Measurements from ENCODE around the gene BTG4.

Gene BTG4

GRCh38 chr11:111454561-111455192 is 57.5 kb downstream of the BTG4 start:
- no peaks in the 10 kb centered on the region for H3K36me3 ChIP-seq (replicated peaks; ENCODE audit: low read depth, low read length)
- no peak for TF ChIP-seq EZH2phosphoT487 (IDR thresholded peaks at IDR 0.05; ENCODE audit: low read depth)
- peak; percentile 47; the same call in 1 of the 2 replicates for TF ChIP-seq CTCF (IDR thresholded peaks at IDR 0.05; ENCODE audit: low read depth, low read length)
- H3K27ac ChIP-seq (ENCODE audit: low read length) = no peak overlapping the region
- H4K20me1 ChIP-seq (ENCODE audit: insufficient read depth, low read length) = no peaks in the 10 kb centered on the region
- H3K4me3 ChIP-seq (ENCODE audit: low read length) = peak overlapping the region; percentile 56
- peak overlapping the region; percentile 12; the same call in 1 of the 2 replicates for H3K9ac ChIP-seq (ENCODE audit: low read length)
- no peaks in the 10 kb centered on the region for H3K9me3 ChIP-seq (ENCODE audit: insufficient read depth, low read length)
- H3K27me3 ChIP-seq (ENCODE audit: low read depth, low read length) = peaks cover 32% of the 10 kb centered on the region
- peak overlapping the region; percentile 92 for H2AFZ ChIP-seq (ENCODE audit: low read depth, low read length)
- H3K79me2 ChIP-seq (ENCODE audit: low read length) = no peaks in the 10 kb centered on the region
- H3K4me1 ChIP-seq (ENCODE audit: low read length) = peaks cover 20% of the 10 kb centered on the region
- peak overlapping the region; percentile 78 for H3K4me2 ChIP-seq (ENCODE audit: low read length)

DNA sequence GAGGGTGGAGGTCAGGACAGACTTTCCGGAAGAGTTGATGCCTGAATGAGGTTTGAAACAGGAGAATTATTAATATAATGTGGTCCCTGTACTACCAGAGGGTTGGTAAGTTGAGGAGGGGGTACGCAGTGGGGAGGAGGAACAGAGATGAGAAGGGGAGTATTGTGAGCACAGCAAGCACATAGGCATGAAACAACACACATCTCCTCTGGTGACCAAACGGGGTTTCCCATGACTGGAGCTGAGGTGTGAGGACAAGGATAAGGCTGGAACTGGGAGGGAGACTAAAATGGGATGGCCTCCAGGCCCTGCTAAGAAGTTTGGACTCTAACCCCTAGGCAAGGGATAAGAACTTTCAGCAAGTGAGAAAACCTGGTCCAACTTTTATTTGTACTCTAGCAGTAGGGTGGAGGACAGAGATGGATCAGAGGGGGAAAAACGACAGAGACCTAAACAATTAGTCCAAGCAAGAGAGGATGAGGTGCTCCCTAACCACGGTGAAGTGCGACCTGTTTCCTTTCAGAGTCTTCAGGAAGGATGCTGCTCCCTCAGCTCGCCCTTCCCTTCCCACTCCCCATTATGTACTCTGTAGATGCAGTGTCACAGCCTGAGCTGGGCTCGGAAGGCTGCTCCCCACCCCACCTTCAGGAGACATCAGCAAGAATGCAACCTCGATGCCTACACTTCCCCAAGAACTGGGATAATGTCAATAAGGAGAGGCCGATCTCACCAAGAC is 59.2 kb downstream of the BTG4 start:
- Histone ChIP-seq H3K27me3 (ENCODE audit: low read depth, low read length) (peaks cover 32% of the 10 kb centered on the region), H3K4me1 (ENCODE audit: low read length) (peaks cover 23% of the 10 kb centered on the region), H3K9me3 (ENCODE audit: insufficient read depth, low read length) (no peaks in the 10 kb centered on the region), H3K9ac (ENCODE audit: low read length) (no peak overlapping the region), H3K79me2 (ENCODE audit: low read length) (no peaks in the 10 kb centered on the region), H4K20me1 (ENCODE audit: insufficient read depth, low read length) (no peaks in the 10 kb centered on the region), H3K36me3 (replicated peaks; ENCODE audit: low read depth, low read length) (no peaks in the 10 kb centered on the region), H2AFZ (ENCODE audit: low read depth, low read length) (no peak overlapping the region), H3K4me3 (ENCODE audit: low read length) (no peak overlapping the region), H3K4me2 (ENCODE audit: low read length) (no peak overlapping the region), H3K27ac (ENCODE audit: low read length) (no peak overlapping the region)
- TF ChIP-seq CTCF (IDR thresholded peaks at IDR 0.05; ENCODE audit: low read depth, low read length) (no peak), EZH2phosphoT487 (IDR thresholded peaks at IDR 0.05; ENCODE audit: low read depth) (no peak)

GRCh38 chr11:111452146-111452545 is 60.0 kb downstream of the BTG4 start:
- Histone ChIP-seq H3K27me3 (ENCODE audit: low read depth, low read length) (peaks cover 32% of the 10 kb centered on the region), H2AFZ (ENCODE audit: low read depth, low read length) (no peak overlapping the region), H3K79me2 (ENCODE audit: low read length) (no peaks in the 10 kb centered on the region), H3K4me2 (ENCODE audit: low read length) (no peak overlapping the region), H4K20me1 (ENCODE audit: insufficient read depth, low read length) (no peaks in the 10 kb centered on the region), H3K9ac (ENCODE audit: low read length) (no peak overlapping the region), H3K9me3 (ENCODE audit: insufficient read depth, low read length) (no peaks in the 10 kb centered on the region), H3K27ac (ENCODE audit: low read length) (no peak overlapping the region), H3K36me3 (replicated peaks; ENCODE audit: low read depth, low read length) (no peaks in the 10 kb centered on the region), H3K4me1 (ENCODE audit: low read length) (peaks cover 23% of the 10 kb centered on the region), H3K4me3 (ENCODE audit: low read length) (no peak overlapping the region)
- TF ChIP-seq CTCF (IDR thresholded peaks at IDR 0.05; ENCODE audit: low read depth, low read length) (no peak), EZH2phosphoT487 (IDR thresholded peaks at IDR 0.05; ENCODE audit: low read depth) (no peak)

DNA sequence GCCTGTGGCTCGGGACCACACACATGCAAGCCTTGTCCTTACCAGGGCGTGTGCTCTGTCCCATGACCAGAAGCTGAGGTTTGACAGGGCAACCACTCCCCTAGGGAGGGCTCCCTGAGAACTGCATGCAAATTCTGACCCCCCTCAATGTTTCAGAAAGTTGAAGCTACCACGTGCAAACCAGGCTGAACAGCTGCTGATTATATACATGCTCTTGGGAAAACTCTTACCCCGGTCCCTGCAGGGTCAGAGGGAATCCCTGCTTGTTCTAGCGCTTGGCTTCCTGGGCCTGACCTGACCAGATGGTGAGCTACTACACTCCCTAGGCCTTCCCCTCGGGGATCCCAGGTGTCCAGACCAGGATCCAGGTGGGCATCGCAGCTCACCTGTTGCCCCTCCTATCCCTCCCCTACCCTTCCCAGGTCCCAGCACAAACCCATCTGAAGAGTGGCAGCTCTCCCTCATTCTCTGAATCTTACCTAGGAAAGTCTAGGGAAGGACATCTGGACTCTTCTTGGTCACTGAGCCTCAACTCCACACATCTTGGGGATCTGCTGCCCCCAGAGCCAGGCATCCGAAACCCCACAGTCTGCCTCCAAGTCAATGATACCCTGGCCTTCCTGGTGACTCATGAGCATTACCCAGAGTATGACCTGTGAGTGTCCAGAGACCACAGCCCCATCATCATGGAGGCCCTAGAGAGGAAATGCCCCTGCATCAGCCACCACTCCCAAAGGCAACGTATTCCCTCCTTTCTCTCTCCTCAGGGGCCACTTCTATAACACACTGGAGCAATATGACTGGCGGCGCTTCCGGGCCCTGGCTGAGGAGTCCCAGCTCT is 61.5 kb downstream of the BTG4 start:
- peaks cover 33% of the 10 kb centered on the region for H3K4me1 ChIP-seq (ENCODE audit: low read length)
- H3K9ac ChIP-seq (ENCODE audit: low read length) = no peak overlapping the region
- H4K20me1 ChIP-seq (ENCODE audit: insufficient read depth, low read length) = no peaks in the 10 kb centered on the region
- no peak overlapping the region for H3K4me3 ChIP-seq (ENCODE audit: low read length)
- no peak overlapping the region for H2AFZ ChIP-seq (ENCODE audit: low read depth, low read length)
- TF ChIP-seq CTCF (IDR thresholded peaks at IDR 0.05; ENCODE audit: low read depth, low read length) (no peak), EZH2phosphoT487 (IDR thresholded peaks at IDR 0.05; ENCODE audit: low read depth) (no peak)
- H3K9me3 ChIP-seq (ENCODE audit: insufficient read depth, low read length) = no peaks in the 10 kb centered on the region
- no peaks in the 10 kb centered on the region for H3K79me2 ChIP-seq (ENCODE audit: low read length)
- peaks cover 32% of the 10 kb centered on the region for H3K27me3 ChIP-seq (ENCODE audit: low read depth, low read length)
- peak overlapping the region; percentile 48 for H3K4me2 ChIP-seq (ENCODE audit: low read length)
- H3K36me3 ChIP-seq (replicated peaks; ENCODE audit: low read depth, low read length) = no peaks in the 10 kb centered on the region
- H3K27ac ChIP-seq (ENCODE audit: low read length) = no peak overlapping the region
